GM21723 (cell line): Measurements from ENCODE around the gene CLPTM1L.
"Not testable (repeated sequence)": the region's sequence is repeated elsewhere in the genome, so short reads cannot be mapped to it uniquely, and the experiment has no call there.

Experiments
- ATAC-seq: cut with Tn5 transposase; IDR thresholded peaks from one replicate; pipeline ENCODE4 v1.9.1; 2021; ENCODE audit warnings: mild to moderate bottlenecking, moderate library complexity; ENCODE audit not compliant: unreplicated experiment

The CLPTM1L gene

DNA sequence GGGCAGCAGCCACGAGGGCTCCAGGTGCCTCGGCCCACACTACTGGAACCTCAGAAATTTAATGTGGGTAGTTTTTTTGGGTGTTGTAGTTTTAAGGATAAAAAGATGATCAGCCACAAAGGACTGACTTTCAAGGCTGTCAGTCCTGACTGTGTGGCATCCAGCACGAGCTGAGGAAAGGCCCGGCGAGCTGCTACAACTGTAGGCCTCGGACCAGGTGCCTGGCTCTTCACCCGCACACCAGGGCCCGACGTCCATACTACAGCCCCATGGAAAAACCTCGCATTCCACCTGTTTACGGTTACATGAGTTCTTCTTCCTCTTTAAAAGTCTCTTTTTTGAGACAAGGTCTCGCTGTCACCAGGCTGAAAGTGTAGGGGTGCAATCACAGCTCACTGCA is 2.6 kb downstream of the CLPTM1L start:
- ATAC-seq, result no peak

DNA sequence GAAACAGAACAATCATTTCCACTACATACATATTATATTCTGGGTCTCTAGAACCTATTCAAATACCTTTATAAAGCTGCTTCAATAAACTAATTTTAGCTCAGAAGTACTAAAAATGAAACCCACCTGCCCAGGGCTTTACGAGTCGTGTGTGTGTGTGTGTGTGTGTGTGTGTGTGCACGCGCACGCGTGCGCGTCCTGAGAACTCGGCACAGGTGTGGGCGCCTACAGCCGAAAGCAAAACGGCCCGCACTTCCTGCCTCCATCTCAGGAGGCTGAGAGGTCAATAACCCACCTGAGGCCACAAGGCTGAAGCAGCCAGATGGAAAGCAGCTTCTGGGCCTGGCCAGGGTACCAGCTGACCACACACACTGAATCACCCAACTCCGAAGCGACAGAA is 3.0 kb downstream of the CLPTM1L start:
- peak; percentile 32 for ATAC-seq

DNA sequence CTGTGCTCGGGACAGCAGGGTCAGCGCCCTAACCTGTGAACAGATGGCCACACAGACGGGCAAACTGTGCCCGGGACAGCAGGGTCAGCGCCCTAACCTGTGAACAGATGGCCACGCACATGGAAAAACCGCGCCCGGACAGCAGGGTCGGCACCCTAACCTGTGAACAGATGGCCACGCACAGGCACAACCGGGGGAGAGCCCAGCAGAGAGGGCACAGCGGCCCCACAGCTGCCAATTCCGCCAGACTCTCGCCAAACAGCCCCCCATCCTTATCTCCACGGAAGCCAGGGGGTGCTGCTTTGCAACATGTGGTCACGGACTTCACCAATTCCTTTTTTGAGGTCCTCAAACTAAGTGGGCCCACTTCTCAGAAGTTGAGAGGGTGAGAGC is 5.1 kb downstream of the CLPTM1L start:
- not testable (repeated sequence) for ATAC-seq

DNA sequence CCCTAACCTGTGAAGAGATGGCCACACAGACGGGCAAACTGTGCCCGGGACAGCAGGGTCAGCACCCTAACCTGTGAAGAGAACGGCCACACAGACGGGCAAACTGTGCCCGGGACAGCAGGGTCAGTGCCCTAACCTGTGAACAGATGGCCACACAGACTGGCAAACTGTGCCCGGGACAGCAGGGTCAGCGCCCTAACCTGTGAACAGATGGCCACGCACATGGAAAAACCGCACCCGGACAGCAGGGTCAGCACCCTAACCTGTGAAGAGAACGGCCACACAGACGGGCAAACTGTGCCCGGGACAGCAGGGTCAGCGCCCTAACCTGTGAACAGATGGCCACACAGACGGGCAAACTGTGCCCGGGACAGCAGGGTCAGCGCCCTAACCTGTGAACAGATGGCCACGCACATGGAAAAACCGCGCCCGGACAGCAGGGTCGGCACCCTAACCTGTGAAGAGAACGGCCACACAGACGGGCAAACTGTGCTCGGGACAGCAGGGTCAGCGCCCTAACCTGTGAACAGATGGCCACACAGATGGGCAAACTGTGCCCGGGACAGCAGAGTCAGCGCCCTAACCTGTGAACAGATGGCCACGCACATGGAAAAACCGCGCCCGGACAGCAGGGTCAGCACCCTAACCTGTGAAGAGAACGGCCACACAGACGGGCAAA is 5.6 kb downstream of the CLPTM1L start:
- ATAC-seq, result not testable (repeated sequence)

DNA sequence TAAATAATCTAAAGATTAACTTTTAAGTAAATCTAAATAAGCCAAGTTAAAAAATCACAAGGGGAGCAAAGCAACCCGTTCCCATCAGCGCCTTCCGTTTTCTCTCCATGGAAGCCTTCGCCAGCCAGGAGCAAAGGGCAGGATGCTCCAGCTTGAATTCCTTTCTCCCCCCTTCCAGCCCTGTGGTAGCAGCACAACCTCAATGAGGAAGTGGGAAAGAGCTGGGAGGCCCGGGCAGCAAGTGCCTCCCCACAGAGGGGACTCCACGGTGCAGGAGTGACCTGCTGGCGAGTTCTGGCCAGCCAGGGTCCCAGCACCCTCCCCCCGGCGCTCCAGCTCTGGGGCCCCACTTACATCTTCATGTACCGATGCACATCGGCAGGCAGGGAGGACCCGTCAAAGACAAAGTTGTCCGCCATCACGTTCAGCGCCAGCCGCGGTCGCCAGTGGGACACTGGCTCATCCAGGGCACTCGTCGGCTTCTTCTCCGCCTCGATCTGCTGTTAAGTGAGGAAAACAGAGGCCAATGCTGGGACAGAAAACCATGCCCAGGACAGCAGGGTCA is 6.3 kb downstream of the CLPTM1L start:
- ATAC-seq, result no peak

DNA sequence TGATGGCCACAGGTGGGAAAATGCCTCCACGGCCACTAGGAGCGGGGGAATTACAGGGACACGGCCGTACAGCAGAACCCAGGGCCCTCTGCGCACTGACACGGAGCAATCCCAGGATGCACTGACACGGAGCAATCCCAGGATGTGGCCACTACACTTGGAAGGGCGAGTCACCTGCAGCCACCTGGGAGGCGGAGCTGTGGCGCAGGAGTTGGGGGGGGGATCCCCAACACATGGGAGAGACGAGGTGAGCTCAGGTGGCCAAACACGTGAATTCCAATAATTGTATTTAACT is 6.8 kb downstream of the CLPTM1L start:
- no peak for ATAC-seq

DNA sequence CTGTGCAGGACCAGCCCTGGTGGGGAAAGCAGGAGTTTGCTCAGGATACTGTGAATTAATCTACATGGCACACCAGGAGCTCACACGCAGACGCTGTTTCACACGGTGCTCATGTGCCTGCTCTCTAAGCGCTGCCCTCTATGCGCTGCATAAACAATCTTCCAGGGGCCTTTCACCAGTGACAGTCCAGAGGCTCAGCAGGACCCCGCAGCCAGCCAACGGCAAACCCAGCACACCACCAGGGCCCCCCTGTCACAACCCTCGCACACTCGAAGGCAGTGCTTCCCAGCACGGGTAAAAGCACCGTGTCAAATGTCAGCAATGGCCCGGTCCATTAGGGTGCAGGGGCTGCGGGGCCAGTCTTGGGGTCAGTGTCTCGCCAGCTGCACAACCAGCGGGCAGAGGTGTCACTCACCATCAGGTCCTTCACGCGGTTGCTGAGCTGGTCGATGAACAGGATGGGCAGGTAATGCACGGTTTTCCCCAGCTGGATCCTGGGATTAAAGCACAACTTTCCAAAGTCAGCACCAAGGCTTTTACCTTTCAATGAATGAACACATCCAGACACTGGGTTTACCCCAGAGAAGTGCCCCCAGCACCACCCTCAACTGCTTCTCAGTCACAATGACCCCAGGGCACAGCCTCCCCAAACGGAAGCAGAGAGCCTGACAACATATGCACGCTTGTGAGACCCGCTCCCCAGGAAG is 7.3 kb downstream of the CLPTM1L start:
- no peak for ATAC-seq

DNA sequence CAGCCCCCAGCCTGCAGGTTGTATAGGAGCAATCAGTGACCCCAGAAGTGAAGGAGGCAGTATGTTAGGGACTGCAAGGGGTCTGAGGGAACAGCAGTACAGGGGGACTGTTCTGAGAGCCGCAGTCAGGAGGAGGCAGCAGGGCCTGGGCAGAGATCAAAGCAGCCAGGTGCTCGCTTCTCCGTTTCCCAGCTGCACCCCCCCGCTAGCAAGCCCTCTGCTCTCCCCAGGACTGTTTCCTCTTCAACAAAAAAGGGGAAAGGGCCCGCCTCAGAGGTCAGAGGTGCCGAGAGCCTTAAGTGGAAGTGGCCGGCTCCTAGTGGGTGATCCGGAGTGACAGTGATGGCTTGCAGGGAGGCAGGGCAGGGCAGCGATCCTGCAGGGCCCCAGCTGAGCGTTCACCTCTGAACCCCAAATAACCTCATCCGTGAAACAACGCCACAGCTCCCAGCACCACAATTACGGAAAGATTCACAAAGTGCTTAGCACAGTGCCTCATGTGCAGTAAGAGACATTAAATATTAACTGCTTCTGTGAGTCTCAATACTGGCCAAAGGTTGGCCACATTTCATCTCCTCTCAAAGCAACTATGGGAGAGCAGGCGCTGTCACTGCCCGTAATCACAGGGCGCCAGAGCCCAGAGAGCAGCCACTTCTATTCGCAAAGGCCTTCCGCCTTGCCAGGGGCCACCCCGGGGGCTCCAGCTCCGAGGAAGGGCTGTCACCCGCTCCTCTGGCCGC is 8.0 kb downstream of the CLPTM1L start:
- ATAC-seq, result no peak

DNA sequence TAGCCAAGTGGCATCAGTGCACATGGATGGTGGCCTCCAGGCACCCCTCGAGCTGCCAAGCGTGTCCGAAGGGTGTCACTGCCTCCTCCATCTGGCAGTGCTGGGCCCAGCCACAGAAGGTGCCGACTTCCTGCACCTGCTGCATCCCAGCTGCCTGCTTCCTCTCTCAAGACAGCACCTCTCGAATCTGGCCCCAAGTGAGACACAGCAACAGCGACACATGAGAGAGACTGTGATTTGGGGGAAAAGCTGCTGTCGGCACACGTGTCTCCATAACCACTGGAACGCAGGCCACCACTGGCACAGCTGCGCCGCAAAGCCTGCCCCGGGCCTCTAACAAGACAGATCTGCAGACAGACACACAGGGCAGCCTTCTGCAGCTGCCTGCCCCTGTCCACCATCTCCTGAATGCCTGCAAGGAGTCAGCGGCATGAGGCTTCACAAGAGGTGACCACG is 8.8 kb downstream of the CLPTM1L start:
- ATAC-seq, result no peak

DNA sequence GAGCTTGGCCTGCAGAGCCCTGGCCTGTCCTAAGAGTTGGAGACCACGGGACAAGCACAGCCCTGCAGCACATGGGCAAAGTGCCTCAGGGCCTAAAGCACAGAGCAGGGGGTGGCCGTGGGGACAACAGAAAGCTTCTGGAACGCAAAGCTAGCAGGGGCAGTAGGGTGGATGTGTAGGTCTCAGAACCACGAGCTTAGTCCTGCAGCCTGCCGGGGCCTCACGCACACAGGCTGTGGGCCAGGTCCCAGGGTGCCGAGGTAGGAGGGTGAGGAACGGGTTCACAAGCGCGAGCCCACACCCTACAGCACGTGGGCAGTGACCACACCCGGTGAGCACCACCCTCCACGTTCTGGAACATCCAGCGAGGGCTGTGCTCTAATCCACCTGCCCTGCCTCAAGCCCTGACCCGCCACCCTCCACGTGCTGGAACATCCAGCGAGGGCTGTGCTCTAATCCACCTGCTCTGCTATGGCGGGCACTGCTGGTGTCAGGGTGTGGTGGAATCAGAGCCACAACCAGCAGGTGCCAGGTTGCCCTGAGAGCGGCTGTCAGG is 9.3 kb downstream of the CLPTM1L start:
- ATAC-seq, result no peak

DNA sequence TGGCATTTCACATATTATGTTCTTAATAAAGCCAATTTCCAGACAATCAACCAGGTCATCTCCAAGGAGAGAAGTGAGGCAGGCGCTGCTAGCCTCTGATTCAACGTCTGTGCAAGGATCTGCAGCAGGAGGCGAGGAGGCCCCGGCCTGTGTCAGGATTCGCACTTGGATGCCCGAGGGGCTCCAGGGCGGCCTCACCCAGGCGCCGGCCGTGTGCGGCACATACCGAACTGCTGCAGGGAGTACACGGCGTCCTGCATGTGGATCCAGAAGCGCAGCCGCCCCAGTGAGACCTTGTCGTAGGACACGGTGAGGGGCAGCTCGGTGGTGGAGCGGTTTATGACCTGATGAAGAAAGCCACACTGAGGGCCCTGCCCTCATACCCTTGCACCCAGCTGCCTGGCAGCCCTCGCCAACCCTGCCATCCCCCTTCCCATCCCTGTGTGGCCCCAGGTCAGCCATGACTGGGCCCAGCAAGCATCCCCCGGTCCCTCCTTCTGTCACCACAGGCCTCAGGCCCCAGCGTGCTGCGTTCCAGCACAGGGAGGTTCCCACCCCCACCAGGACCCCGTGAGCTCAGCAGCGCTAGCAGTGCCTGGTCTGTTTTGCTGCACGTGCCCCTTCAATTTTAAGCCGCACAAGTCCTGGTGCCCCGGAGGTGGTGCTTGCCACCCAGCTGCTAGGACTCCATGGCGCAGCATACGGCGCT is 9.9 kb downstream of the CLPTM1L start:
- no peak for ATAC-seq

DNA sequence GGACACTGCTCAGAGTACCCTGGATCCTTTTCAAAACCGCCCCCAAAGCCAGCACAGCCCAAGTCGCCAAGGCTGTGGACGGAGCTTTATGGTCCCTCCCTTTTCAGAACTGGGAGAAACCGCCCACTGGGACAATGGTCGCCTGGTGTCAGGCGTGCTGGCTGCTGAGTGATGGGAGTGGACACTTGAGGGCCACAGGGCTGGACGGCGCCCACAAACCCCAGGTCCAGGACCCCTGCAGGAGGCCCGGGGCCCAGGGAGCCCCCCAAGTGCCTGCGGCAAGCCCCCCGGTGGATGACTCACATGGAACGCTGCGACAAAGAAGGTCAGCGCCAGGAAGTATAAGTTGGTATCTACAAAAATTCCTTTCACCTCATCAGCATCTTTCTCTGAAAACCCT is 10.9 kb downstream of the CLPTM1L start:
- no peak for ATAC-seq

DNA sequence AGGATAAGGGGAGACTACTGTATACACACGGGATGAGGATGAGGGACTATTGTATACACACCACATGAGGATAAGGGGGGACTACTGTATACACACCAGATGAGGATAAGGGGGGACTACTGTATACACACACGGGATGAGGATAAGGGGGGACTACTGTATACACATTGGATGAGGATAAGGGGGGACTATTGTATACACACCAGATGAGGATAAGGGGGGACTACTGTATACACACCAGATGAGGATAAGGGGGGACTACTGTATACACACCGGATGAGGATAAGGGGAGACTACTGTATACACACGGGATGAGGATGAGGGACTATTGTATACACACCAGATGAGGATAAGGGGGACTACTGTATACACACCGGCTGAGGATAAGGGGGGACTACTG is 11.6 kb downstream of the CLPTM1L start:
- ATAC-seq, result not testable (repeated sequence)

DNA sequence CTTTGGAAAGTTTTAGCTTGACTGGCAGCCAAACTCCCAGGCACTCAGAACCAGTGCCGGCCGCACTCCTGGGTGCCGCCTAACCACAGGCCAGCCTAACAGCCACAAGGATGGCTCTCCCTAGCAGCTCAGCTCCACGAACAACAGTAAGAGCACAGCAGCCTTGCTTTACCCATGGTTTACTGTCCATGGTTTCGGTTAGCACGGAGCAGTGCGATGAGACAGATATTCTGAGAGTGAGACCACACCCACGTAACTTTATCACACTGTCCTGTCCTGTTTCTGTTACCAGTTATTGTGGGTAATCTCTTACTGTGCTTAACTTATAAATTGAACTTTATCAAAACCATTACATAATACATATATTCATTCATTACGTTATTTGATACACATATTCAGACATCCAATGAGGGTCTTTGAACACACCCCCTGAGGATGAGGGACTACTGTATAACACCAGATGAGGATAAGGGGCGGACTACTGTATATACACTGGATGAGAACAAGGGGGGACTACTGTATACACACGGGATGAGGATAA is 12.4 kb downstream of the CLPTM1L start:
- no peak for ATAC-seq

DNA sequence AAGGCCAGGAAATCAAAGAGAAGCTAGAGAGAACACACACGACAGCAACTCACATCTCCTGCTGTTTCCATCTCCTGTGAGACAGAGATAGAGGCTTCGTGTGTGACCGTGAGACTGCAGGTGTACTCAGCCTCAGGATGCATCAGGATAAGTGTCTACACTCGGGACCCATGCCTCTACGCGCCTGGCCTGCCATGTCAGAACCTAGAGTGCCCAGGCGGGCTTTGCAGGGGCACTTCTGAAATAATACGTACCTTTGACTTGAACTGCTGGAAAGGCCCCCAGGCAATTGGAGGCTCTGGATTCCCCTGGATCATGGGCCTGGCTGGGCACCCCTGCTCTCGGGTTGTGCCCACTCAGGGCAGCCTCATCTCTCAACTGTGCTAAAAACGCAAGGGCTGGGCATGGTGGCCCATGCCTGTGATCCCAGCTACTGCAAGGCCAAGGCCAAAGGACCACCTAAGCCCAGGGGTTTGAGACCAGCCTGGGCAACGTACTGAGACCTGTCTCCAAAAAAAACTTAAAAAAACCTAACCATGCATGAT is 13.0 kb downstream of the CLPTM1L start:
- no peak for ATAC-seq

DNA sequence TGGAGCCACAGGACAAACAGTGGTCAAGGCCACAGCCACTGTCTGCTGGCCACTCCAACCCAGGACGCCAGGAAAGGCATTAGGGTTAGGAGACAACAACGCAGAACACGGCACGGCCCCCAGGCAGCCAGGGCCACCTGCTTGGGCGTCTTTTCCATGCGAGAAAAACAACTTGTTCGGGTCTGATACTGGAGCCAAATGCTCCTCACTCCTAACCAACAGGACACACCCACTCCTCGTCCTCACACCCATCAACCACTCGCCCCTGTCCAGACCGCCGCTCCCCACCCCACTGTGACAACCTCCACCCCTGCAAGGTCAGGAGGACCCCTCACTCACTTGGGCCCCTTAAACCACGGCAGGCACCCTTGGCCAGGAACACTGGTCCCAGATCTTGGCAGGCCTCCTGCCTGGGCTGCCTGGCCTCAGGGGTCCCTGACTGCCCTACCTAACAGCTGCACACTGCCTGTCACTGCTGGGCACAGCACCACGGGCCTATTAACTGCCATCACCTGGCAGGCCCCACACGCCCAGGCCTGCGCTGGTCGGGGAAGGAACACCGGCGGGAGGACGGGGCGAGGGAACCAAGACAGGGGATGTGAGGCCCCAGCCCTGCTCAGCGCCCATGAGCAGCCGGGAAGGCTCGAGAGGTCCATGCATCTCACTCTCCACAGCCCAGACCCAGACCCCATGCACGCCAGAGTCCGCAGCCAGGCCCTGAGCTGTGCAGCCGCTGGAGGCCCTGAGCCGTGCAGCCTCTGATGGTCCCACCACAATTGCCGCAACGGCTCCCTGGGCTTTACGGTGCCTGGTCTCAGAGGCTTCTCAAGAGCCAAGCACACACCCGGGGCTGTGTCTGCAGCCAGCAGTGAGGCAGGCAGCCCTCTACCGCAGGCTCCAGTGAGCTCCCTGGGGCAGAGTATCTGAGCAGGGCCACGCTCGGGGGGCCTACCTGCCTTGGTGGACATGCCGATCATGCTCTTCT is 13.8 kb downstream of the CLPTM1L start:
- no peak for ATAC-seq

DNA sequence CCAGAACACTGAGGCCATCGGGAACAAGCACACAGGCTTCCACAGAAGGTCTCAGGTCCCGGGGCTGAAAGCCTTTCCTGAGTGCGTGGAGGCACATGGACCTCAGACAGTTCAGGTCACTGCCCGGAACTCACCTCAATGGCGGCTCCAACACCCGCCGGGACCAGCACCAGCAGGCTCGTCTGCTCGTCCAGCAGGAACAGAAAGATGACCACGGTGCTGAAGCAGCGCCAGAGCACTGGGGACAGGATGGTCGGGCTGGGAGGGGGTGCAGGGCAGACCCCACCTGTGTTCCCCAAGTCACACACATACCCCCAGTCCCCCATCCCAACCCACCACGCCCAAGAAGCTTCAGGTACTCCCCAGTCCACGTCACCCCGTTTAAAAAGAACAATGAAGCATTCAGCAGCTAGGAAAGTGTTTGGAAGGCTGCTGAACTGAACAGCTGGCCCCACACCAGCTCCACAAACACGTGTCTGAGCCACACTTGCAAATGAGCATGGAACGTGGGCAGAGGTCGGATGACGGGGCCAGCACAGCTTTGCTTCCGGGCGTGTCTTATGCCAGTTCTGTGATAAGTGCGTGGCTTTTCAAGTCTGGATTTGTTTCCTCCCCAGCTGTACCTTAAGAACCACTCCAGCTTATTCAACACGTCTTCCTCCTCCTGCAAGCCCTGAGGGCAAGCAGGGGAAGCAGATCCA is 14.6 kb downstream of the CLPTM1L start:
- no peak for ATAC-seq

DNA sequence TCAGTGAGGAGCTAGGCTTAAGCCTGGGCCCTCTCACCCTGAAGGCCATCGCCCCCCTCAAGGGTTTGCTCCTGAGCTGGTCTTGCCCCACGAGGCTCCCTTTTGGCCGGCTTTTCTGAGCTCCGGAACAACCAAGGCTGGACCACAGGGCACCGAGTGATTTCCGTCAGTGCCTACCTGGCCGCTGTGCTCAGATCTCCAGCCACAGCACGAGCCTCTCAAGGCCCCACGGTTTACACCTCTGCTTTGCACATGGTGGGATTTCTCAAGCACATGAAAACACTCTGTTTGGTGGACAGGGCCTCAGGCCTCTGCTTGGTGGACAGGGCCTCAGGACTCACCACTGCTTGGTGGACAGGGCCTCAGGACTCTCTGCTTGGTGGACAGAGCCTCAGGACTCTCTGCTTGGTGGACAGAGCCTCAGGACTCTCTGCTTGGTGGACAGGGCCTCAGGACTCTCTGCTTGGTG is 15.8 kb downstream of the CLPTM1L start:
- ATAC-seq, result no peak
